ENCODE data around the gene LRRC7.

The LRRC7 gene

DNA sequence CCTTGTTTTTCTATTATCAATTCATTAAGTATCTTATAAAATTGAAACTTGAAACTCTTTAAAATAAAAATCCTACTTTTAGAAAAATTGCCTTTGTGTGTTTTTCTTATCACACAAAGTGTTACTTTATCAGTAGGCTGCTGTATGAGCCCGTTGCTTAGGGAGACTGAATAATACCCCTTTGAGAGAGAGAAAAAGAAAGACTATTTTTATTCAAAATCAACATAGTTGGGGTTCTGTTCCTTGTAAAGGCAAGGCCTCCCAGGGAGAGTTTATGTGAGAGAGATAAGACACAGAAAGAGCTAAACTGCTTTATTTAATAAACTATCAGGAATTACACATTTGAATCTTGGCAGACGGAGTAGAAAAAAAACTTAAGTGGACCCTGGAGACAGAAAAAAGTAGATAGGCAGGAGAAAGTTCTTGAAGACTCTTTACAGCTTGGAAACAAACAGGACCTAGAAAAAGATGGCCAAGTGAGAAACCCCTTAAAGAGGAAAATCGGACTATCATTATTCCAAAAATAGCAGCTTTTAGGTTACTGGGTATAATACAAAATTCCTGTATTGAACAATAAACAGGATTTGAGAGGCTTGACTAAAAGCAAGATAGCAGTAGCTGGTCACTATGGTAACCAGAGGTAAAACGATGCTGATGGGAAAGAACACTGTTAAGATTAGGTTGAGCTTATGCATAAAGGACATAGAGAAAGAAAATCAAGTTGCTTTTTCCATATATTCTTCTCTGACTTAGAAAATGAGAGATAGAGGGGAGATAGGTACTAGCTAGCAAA is 170.9 kb downstream of the LRRC7 start:
- H3K4me3 ChIP-seq (ENCODE audit: low read length) = no peak overlapping the region
- TF ChIP-seq CTCF (conservative IDR thresholded peaks at IDR 0.05; ENCODE audit: low read depth, low read length) = no peak
- no peak for DNase-seq (ENCODE audit: low read depth)

DNA sequence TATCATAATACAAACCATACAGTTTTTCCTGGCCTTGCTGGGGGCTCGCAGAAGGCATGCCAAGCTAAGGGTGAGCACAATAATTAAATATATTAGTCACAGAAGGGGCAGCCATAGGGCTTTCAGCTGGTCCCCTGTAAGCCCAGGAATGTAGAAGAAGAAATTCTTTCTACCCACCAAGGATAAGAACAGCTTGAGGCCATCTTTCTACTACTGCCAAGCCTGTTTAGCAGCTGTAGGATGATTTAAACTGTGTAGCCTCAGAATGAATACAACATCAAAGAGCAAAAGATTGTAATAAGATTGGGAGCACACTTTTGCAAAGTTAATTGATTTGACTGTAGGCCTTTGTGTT is 171.5 kb downstream of the LRRC7 start:
- DNase-seq (ENCODE audit: low read depth) = no peak
- H3K4me3 ChIP-seq (ENCODE audit: low read length) = no peak overlapping the region
- TF ChIP-seq CTCF (conservative IDR thresholded peaks at IDR 0.05; ENCODE audit: low read depth, low read length) = no peak

GRCh38 chr1:69743146-69743545 is 175.4 kb downstream of the LRRC7 start:
- no peak for TF ChIP-seq CTCF (conservative IDR thresholded peaks at IDR 0.05; ENCODE audit: low read depth, low read length)
- DNase-seq (ENCODE audit: low read depth) = no peak

GRCh38 chr1:69744381-69744780 is 176.7 kb downstream of the LRRC7 start:
- no peak for DNase-seq (ENCODE audit: low read depth)
- no peak overlapping the region for H3K4me3 ChIP-seq (ENCODE audit: low read length)
- TF ChIP-seq CTCF (conservative IDR thresholded peaks at IDR 0.05; ENCODE audit: low read depth, low read length) = no peak

More at GRCh38 chr1:69743146-69743545, 175.4 kb downstream of the LRRC7 start:
- H3K4me3 ChIP-seq (ENCODE audit: low read length) = no peak overlapping the region

GRCh38 chr1:69747207-69747606 is 179.5 kb downstream of the LRRC7 start:
- no peak overlapping the region for H3K4me3 ChIP-seq (ENCODE audit: low read length)
- no peak for TF ChIP-seq CTCF (conservative IDR thresholded peaks at IDR 0.05; ENCODE audit: low read depth, low read length)
- no peak for DNase-seq (ENCODE audit: low read depth)

DNA sequence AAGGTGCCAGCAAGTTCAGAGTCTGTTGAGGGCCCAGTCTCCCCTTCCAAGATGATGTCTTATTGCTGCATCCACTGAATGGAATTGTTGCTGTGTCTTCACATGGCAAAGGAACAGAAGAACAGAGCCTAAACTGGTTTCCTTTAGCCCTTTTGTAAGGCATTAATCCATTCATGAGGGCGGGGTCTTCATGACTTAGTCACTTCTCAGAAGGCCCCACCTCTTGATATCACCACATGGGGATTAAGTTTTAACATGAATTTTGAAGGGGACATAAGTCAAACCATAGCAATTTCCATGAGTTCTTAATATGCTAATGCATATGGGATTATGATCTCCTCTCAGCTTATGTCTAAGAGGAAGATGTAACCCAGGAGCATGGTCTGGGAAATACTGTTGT is 182.9 kb downstream of the LRRC7 start:
- TF ChIP-seq CTCF (conservative IDR thresholded peaks at IDR 0.05; ENCODE audit: low read depth, low read length) = no peak
- no peak for DNase-seq (ENCODE audit: low read depth)
- H3K4me3 ChIP-seq (ENCODE audit: low read length) = no peak overlapping the region

- no peak overlapping the region for H3K4me3 ChIP-seq (ENCODE audit: low read length)
- no peak for DNase-seq (ENCODE audit: low read depth)
- no peak for TF ChIP-seq CTCF (conservative IDR thresholded peaks at IDR 0.05; ENCODE audit: low read depth, low read length)
Measured at GRCh38 chr1:69752831-69753230, 185.1 kb downstream of the LRRC7 start.
